H1 (cell line): ENCODE data around the gene SPON2.

ENCODE experiments used
- ASH2L ChIP-seq: fragments of 200-600, 300-600 bp; sonication (generic); IDR thresholded peaks from one replicate; pipeline ENCODE4 v1.7.1; 2017; ENCODE audit warnings: low read length
- CHD2 ChIP-seq: IDR thresholded peaks from 2 replicates; pipeline ENCODE4 v1.6.1; 2012; ENCODE audit warnings: low read length, improper control_type of control experiment
- CTCF ChIP-seq, 3 experiments: IDR thresholded peaks; 1 replicate in 2 of 3; 2 replicates in 1 of 3; pipeline versions ENCODE4 v1.5.1 to v1.6.1; 2011; ENCODE audit warnings: low read length in 3 of 3, mild to moderate bottlenecking in 3 of 3, inconsistent platforms in 2 of 3, low read depth in 1 of 3, moderate library complexity in 1 of 3; ENCODE audit not compliant: insufficient read depth in 1 of 3; ENCODE audit errors: control extremely low read depth in 1 of 3
- EP300 ChIP-seq, 2 experiments: IDR thresholded peaks; 1 replicate in 1 of 2; 2 replicates in 1 of 2; pipeline ENCODE4 v1.6.1; 2011 to 2012; ENCODE audit warnings: low read depth in 2 of 2, low read length in 2 of 2, mild to moderate bottlenecking in 2 of 2, borderline replicate concordance in 1 of 2, inconsistent platforms in 1 of 2, moderate library complexity in 1 of 2
- EZH2 ChIP-seq: fragments of 200-600 bp; sonication (generic); IDR thresholded peaks from 2 replicates; pipeline ENCODE4 v1.7.1; 2012; ENCODE audit warnings: low read depth, mild to moderate bottlenecking, moderate library complexity, low read length, inconsistent platforms; ENCODE audit not compliant: severe bottlenecking
- JUND ChIP-seq: IDR thresholded peaks from 2 replicates; pipeline ENCODE4 v1.6.1; 2011; ENCODE audit warnings: mild to moderate bottlenecking, improper control_type of control experiment, low read length
- PHF8 ChIP-seq: fragments of 200-600 bp; sonication (generic); conservative IDR thresholded peaks from 2 replicates; pipeline ENCODE4 v1.7.1; 2012; ENCODE audit warnings: low read depth, mild to moderate bottlenecking, inconsistent platforms, low read length, moderate library complexity
- SP1 ChIP-seq: IDR thresholded peaks from 2 replicates; pipeline ENCODE4 v1.6.1; 2011; ENCODE audit warnings: low read depth, low read length
- SRF ChIP-seq: IDR thresholded peaks from 2 replicates; pipeline ENCODE4 v1.6.1; 2011; ENCODE audit warnings: mild to moderate bottlenecking, low read depth, low read length, moderate library complexity
- TCF12 ChIP-seq: IDR thresholded peaks from 2 replicates; pipeline ENCODE4 v1.6.1; 2011; ENCODE audit warnings: low read depth, mild to moderate bottlenecking, low read length
- USF2 ChIP-seq: IDR thresholded peaks from 2 replicates; pipeline ENCODE4 v1.6.1; 2011; ENCODE audit warnings: low read length, improper control_type of control experiment
- YY1 ChIP-seq: IDR thresholded peaks from 2 replicates; pipeline ENCODE4 v1.6.1; 2011; ENCODE audit warnings: low read depth, mild to moderate bottlenecking, low read length

- TF ChIP-seq PHF8 (no peak), CTCF (IDR thresholded peaks at IDR 0.05; ENCODE audit: control extremely low read depth in 1 of 3, insufficient read depth in 1 of 3, low read depth in 1 of 3, low read length in 3 of 3) (no peak), EP300 (IDR thresholded peaks at IDR 0.05; ENCODE audit: borderline replicate concordance in 1 of 2, low read depth in 2 of 2, low read length in 2 of 2) (no peak), SRF (no peak), SP1 (no peak), USF2 (no peak), YY1 (no peak), EZH2 (no peak), JUND (no peak), CHD2 (no peak), TCF12 (no peak), ASH2L (no peak)
Observed at GRCh38 chr4:1202526-1203011, 30.2 kb upstream of the SPON2 start.
